GM19328 (cell line): ENCODE results near the gene KLK11.

Experiments used
- ATAC-seq: cut with Tn5 transposase; IDR thresholded peaks from one replicate; pipeline ENCODE4 v1.9.1; 2021; ENCODE audit warnings: mild to moderate bottlenecking, moderate library complexity; ENCODE audit not compliant: unreplicated experiment

The KLK11 gene

DNA sequence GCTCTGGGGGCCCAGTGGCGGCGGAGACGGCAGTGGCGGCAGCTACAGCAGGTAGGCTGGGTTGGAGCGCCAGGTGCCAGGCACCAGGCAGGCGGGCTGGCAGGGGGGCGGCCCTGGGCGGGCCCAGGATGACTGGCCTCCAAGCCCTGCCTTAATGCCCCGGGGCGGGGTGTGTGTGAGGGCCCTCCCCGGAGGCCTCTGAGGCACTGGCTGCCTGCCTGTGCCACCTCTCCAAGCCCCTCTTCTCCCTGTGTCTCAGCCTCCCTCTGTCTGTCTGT lies at the start of gene KLK11:
KLK11 (minus strand) TSS at position 63 of the 278 bp plus-strand sequence. CDS start 985 bp downstream, outside the sequence.
- ATAC-seq, result no peak

DNA sequence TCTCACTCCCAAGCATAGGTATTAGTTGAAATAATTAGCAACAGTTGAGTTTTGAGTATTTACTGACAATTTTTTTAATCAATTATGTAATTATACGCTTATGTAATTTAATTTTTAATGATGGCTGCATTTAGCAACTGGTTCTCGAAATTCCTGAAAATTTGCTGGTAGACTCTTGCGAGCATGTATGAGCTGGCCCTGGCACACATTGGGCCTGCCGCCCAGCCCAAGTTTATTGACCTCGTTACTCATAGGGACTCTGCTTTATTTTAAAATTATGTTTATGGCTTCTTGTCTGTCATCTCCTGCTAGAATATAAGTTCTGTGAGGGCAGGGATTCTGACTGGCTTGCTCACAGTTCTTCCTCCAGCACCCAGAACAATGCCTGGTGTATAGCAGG lies 49.6 kb upstream of the KLK11 start:
- ATAC-seq, result no peak

DNA sequence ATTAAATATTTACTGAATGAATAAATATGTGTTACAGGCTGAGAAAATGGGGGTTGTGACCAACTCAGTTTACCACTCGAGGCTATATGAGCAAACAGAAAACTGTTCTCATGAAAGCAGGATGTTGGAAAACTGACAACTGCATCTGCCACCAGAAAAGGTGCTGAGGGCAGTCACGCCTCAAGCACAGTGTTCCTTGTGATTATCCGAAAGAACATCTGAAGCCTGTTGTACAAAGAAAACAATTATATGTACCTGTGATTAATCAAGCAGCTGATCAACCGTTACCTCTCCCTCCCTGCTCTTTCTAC lies 44.6 kb upstream of the KLK11 start:
- ATAC-seq, result no peak

- no peak for ATAC-seq
Measured at GRCh38 chr19:51070334-51071094, 44.1 kb upstream of the KLK11 start.

- ATAC-seq, result no peak
Measured at GRCh38 chr19:51066393-51067186, 40.2 kb upstream of the KLK11 start.

GRCh38 chr19:51065221-51065960 lies 39.0 kb upstream of the KLK11 start:
- ATAC-seq, result no peak

DNA sequence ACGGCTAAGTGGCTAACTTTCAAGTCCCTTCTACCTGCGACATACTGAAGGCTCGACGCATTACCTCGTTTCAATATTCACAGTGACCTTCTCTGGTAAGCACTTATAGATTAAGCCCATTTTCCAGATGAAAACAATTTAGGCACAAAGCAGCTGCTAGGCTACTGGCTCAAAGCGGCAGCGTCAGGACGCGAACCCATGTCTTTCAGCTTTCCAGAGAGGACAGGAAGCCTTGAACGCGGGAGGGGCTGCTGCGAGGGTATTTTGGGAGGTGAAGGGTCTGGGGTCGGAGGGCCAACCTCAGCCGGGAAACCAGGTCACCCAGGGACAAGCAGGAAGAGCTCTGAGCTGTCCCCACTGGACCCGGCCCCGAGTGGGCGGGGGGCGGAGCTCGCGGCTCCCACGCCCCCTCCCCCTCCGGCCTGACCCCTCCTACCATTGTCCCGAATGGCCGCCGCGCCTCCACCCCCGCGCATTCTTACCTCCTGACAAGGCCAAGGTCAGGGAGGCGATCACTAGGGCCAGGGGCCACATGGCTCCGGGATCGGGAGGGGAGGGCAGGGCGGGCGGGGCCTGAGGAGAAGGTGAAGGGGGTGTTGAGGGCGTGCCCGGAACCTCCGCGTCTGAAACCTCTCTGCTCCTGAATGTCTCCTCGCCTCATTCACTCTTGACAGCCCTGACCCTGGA lies 38.3 kb upstream of the KLK11 start, which contains the start of gene KLK13:
KLK13 (minus strand) TSS at position 559 of the 687 bp plus-strand sequence; CDS start at position 534, 25 bp downstream.
- no peak for ATAC-seq

- ATAC-seq, result no peak
Measured at GRCh38 chr19:51063664-51064063, 37.2 kb upstream of the KLK11 start.

GRCh38 chr19:51060973-51061372 lies 34.6 kb upstream of the KLK11 start:
- ATAC-seq, result no peak

- ATAC-seq, result no peak
Measured at GRCh38 chr19:51060336-51060735, 33.9 kb upstream of the KLK11 start.

DNA sequence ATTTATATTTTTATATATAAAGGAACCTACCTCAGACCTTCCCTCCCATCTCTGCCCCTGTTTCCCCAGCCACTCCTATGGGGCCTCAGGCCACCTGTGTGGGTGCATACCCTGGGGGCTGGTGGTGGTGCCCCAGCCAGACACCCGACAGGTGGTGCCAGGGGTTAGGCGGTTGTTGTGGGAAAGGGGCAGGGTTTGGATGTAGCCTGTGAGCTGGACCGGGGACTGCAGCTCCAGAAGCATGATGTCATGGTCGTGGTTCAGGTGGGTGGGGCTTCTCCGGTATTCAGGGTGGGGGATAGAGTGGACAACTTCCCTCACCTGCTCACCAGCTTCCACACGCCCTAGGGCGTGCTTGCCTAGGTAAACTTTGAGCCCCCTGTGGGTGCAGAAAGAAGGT lies 33.3 kb upstream of the KLK11 start:
- ATAC-seq, result no peak

DNA sequence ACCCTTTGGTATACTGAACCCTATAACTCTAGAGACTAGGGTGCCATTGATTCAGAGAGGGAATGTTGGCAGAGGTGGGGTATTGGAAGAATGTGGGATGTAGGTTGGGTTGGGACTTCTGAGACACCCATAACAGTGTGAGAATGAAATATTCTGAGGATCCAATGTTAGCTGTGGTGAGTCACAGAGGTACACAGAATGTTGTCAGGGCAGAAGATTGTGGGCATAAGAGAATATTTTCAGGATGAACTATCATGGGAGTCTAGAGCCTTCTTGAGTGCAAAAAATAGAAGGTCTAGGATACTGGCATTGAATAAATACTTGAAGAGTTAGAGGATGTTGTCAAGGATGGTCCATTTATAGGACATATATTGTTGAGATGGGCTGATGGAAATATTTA lies 29.4 kb upstream of the KLK11 start:
- no peak for ATAC-seq

DNA sequence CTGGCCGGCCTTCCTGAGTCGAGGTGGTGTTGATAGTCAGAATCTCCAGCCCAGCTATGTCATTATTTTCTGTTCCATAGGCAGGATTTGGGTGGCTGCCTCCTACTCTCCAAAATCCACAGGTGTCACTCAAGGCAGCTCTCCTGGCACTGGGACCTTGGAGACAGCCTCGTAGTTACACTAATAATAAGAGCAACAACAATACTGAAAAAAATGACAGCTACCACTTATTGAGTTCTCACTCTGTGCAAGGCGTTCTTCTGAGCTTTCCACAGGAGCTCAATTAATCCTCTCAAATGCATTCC lies 20.6 kb upstream of the KLK11 start:
- no peak for ATAC-seq

- no peak for ATAC-seq
Measured at GRCh38 chr19:51044327-51044726, 17.9 kb upstream of the KLK11 start.

GRCh38 chr19:51043497-51043896 lies 17.1 kb upstream of the KLK11 start:
- no peak for ATAC-seq

- no peak for ATAC-seq
Measured at GRCh38 chr19:51040151-51040550, 13.7 kb upstream of the KLK11 start.

DNA sequence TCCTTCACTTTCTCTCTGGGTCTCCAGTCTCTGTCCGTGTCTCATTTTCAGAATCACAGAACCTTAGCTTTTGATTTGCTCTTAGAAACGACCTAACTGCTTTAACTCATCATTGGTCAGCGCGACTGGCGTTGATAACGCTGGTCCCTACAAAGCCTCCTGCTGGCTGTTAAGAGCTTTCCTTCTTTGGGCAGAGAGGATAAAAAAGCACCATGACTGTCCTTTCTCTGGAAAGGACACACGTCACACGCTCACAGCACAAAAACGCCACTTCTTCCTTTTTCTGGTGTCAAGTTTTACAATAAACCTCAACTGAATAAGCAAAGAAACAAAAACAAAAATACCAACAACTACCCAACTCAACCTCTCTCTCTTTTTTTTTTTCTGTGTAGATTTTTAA lies 10.1 kb upstream of the KLK11 start:
- no peak for ATAC-seq

DNA sequence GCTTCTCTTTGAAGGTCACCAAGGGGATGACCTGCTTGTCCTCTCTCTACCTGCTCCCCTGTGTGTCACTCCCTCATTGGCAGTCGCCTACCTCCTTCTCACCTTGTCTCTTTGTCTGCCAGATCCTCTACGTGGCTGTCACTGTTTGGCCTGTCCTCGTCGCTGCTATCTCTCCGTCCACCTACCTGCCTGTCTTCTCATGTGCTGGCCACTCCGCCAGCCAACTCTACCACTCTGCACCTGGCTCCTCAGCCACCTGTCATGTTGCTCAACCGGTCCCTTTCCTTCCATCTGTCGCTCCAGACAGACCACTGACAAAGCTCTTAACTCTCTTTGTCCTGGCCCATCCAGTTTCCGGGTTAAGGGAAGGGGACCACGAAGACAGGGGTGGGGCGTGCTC lies 8.3 kb upstream of the KLK11 start, which contains the start of gene KLK12:
KLK12 (minus strand) TSS at position 299 of the 400 bp plus-strand sequence. CDS start 381 bp downstream, outside the sequence.
- ATAC-seq, result no peak

DNA sequence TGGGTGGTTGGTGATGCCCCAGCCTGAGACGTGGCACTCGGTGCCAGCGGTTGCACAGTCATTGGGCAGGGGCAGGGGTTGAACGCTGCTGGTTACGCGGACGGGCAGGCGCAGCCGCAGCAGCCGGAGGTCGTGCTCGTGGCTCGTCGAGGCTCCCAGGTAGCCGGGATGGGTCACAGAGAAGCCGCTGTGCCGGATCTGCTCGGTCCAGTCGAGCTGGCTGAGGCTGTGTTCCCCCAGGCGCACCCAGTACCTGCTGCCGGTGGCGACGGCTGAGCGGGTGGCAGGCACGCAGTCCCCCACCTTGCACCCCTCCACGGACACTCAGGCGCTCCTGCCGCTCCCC lies 5.4 kb upstream of the KLK11 start:
- no peak for ATAC-seq

DNA sequence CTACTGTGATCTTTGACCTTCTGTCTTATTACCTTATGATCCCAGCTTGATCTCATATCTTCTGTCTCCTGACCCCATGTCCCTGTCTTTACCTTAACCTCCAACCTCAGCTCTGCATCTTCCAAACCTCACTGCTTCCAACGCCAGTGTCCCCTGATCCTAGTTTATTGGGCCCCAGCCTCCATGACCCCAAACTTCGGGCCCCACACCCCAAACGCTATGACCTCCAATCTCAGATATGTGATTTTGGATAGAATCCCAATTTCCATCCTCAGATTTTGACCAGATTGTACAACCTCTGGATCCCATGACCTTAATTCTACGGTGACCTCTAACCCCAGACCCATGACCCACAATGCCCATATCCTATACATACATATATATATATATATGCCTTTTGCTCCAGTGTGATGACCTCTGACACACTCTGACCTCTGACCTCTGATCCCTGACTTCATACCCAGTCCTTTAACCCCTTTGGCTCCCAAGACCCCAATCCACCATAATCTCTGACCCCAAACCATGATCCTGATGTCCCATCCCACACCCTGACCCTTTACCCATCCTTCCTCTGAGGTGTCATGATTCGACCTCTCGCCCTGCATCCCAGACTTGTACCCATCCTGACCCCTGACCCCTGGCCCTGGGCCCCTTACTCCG lies 4.9 kb upstream of the KLK11 start:
- ATAC-seq, result no peak

DNA sequence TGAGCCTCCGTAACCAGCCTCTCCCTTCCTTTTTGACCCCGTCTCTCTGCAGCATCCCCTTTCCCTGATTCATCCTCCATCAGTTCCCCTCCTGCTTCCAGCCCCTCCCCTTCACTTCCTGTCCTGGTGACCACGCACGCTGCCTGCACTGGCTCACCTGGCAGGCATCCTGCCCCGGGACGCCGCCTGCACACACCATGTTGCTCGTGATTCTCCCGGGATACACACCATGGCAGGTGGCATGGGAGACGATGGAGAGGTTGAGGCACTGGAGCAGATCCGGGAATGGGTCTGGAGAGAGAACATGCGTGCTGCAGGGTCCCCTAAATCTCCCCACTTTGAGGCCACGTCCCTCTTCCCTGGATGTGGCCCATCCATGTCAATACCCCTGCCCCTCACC lies 4.2 kb upstream of the KLK11 start:
- ATAC-seq, result no peak
